ENCODE measurements around the gene ZNF606.

Gene ZNF606

DNA sequence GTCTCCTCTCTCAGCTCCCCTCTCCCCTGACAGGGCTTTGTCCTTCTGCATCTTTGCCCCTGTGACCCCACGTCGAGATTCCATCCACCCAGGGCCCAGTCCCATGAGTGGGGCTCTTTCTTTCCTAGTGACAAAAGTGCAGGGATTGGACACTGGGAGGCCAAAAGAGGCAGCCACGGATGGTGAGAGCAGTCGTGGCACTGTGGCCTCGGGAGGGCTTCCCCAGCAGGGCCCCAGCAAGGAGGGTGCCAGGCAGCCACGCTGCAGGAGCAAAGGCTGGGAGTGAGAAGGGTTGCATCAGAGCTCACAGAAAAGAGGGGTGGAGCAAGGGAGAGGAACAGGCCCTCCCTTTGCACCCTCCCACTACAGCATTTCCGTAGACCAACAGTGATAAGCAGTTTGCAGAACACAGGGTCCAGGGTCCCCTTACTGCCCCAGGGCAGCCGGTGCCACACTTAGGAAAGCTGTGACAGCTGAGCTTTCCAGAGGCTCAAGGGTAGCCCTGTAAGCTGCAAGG is 36.1 kb upstream of the ZNF606 start:
- H3K4me1 ChIP-seq (ENCODE audit: low read length): no peaks in the 10 kb centered on the region
- H3K79me2 ChIP-seq (ENCODE audit: low read length): no peaks in the 10 kb centered on the region
- no peaks in the 10 kb centered on the region for H3K36me3 ChIP-seq (replicated peaks; ENCODE audit: insufficient read depth, low read length)
- H3K4me2 ChIP-seq (ENCODE audit: low read depth, low read length): no peak overlapping the region
- H3K9me3 ChIP-seq (replicated peaks; ENCODE audit: insufficient read depth, low read length): no peaks in the 10 kb centered on the region
- TF ChIP-seq CTCF (IDR thresholded peaks at IDR 0.05; ENCODE audit: low read length) (no peak), EZH2phosphoT487 (IDR thresholded peaks at IDR 0.05; ENCODE audit: low read length) (no peak), EZH2 (optimal IDR thresholded peaks at IDR 0.05; ENCODE audit: low read depth, low read length) (no peak)
- no peak for DNase-seq
- H3K4me3 ChIP-seq (ENCODE audit: low read length): no peak overlapping the region
- no peak overlapping the region for H3K27ac ChIP-seq (ENCODE audit: low read length)
- no peak overlapping the region for H2AFZ ChIP-seq (ENCODE audit: low read length)
- H3K9me2 ChIP-seq (replicated peaks; ENCODE audit: insufficient read depth, low read length): no peaks in the 10 kb centered on the region
- no peak overlapping the region for H3K9ac ChIP-seq (ENCODE audit: low read length)
- no peaks in the 10 kb centered on the region for H3F3A ChIP-seq (ENCODE audit: insufficient read depth, low read length)
- no peaks in the 10 kb centered on the region for H4K20me1 ChIP-seq (ENCODE audit: insufficient read depth, low read length)
- no peaks in the 10 kb centered on the region for H3K27me3 ChIP-seq (replicated peaks; ENCODE audit: insufficient read depth, low read length)

DNA sequence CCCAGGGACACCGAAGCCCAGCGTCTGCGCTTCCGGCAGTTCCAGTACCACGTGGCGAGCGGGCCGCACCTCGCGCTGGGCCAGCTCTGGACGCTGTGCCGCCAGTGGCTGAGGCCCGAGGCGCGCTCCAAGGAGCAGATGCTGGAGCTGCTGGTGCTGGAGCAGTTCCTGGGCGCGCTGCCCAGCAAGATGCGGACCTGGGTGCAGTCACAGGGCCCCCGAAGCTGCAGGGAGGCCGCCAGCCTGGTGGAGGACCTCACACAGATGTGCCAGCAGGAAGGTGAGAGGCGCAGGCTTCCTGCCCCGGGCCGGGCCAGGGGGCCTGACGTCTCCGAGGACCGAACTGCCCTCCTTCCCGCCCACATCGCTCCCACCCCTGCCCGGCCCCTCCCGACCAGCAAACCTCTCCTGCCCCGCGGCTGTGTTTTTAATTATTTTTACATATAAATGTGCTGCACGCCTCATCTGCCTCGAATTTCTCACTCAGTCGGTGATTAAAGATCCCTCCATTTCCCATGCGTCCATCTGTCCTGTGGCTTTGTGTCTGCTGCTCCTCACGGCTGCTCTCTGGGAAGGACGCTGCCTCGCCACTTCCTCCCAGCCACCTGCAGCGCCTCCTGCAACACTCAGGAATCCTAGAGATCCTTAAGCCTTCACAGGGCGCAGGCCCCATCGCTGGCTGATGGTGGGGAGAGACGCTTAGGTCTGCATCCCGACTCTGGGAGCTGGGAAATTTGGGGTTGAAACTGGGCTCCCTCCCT is 35.5 kb upstream of the ZNF606 start:
- no peaks in the 10 kb centered on the region for H3F3A ChIP-seq (ENCODE audit: insufficient read depth, low read length)
- H3K4me2 ChIP-seq (ENCODE audit: low read depth, low read length): no peak overlapping the region
- no peaks in the 10 kb centered on the region for H3K27me3 ChIP-seq (replicated peaks; ENCODE audit: insufficient read depth, low read length)
- no peaks in the 10 kb centered on the region for H3K9me3 ChIP-seq (replicated peaks; ENCODE audit: insufficient read depth, low read length)
- H3K79me2 ChIP-seq (ENCODE audit: low read length): no peaks in the 10 kb centered on the region
- no peaks in the 10 kb centered on the region for H3K4me1 ChIP-seq (ENCODE audit: low read length)
- TF ChIP-seq CTCF (IDR thresholded peaks at IDR 0.05; ENCODE audit: low read length): no peak
- TF ChIP-seq EZH2 (optimal IDR thresholded peaks at IDR 0.05; ENCODE audit: low read depth, low read length): no peak
- no peak for TF ChIP-seq EZH2phosphoT487 (IDR thresholded peaks at IDR 0.05; ENCODE audit: low read length)
- no peak overlapping the region for H3K27ac ChIP-seq (ENCODE audit: low read length)
- H3K4me3 ChIP-seq (ENCODE audit: low read length): no peak overlapping the region
- no peak for DNase-seq
- no peak overlapping the region for H3K9ac ChIP-seq (ENCODE audit: low read length)
- H4K20me1 ChIP-seq (ENCODE audit: insufficient read depth, low read length): no peaks in the 10 kb centered on the region
- H2AFZ ChIP-seq (ENCODE audit: low read length): no peak overlapping the region
- H3K36me3 ChIP-seq (replicated peaks; ENCODE audit: insufficient read depth, low read length): no peaks in the 10 kb centered on the region
- no peaks in the 10 kb centered on the region for H3K9me2 ChIP-seq (replicated peaks; ENCODE audit: insufficient read depth, low read length)

- TF ChIP-seq CTCF (IDR thresholded peaks at IDR 0.05; ENCODE audit: low read length) (no peak), EZH2 (optimal IDR thresholded peaks at IDR 0.05; ENCODE audit: low read depth, low read length) (no peak), EZH2phosphoT487 (IDR thresholded peaks at IDR 0.05; ENCODE audit: low read length) (no peak)
- H3K4me1 ChIP-seq (ENCODE audit: low read length): no peaks in the 10 kb centered on the region
- H3K9ac ChIP-seq (ENCODE audit: low read length): no peak overlapping the region
- H3K79me2 ChIP-seq (ENCODE audit: low read length): no peaks in the 10 kb centered on the region
- no peak overlapping the region for H3K27ac ChIP-seq (ENCODE audit: low read length)
- H3K9me2 ChIP-seq (replicated peaks; ENCODE audit: insufficient read depth, low read length): no peaks in the 10 kb centered on the region
- H3K9me3 ChIP-seq (replicated peaks; ENCODE audit: insufficient read depth, low read length): no peaks in the 10 kb centered on the region
- no peaks in the 10 kb centered on the region for H3K36me3 ChIP-seq (replicated peaks; ENCODE audit: insufficient read depth, low read length)
- H3K27me3 ChIP-seq (replicated peaks; ENCODE audit: insufficient read depth, low read length): no peaks in the 10 kb centered on the region
- no peaks in the 10 kb centered on the region for H3F3A ChIP-seq (ENCODE audit: insufficient read depth, low read length)
- no peak overlapping the region for H3K4me2 ChIP-seq (ENCODE audit: low read depth, low read length)
- H4K20me1 ChIP-seq (ENCODE audit: insufficient read depth, low read length): no peaks in the 10 kb centered on the region
- H3K4me3 ChIP-seq (ENCODE audit: low read length): no peak overlapping the region
- H2AFZ ChIP-seq (ENCODE audit: low read length): no peak overlapping the region
- DNase-seq: no peak
Measured at GRCh38 chr19:58035863-58036262, 33.2 kb upstream of the ZNF606 start.

All from MM.1S (cell line).